Stromal cell of bone marrow (primary cell): ENCODE data around the gene NUBP2.
"Not testable (repeated sequence)": the region's sequence is repeated elsewhere in the genome, so short reads cannot be mapped to it uniquely, and the experiment has no call there.

ENCODE experiments used
- DNase-seq: peaks from one replicate; pipeline ENCODE4 v3.0.0-alpha.2; 2012; ENCODE audit warnings: low read depth

The NUBP2 gene

DNA sequence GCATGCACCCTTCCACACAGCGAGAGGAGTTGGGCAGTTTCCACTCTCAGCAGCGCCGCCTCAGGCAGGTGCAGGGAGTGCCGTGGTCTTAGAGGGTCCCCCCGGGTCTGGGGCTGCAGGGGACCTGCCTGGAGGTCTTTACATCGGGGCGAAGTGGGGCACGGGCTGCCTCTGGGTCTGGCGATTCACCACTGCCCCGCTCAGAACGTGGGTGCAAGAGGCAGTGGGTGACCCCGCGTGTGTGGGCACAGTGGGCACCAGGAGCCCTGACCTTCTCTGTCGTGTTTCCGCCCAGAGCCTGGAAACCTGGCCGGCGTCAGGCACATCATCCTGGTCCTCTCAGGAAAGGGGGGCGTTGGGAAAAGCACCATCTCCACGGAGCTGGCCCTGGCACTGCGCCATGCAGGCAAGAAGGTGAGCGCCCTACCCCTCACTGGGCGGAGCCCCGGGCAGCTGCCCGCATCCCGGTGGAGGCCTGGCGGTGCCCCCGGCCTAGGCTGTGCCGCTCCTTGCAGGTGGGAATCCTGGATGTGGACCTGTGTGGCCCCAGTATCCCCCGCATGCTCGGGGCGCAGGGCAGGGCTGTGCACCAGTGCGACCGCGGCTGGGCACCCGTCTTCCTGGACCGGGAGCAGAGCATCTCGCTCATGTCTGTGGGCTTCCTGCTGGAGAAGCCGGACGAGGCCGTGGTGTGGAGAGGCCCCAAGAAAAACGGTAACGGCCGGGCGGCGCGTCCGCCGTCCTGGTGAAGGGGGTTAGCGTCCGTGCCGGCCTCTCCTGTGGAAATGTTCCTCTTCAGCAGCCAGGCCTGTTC is 3.7 kb downstream of the NUBP2 start:
- DNase-seq, result no peak

DNA sequence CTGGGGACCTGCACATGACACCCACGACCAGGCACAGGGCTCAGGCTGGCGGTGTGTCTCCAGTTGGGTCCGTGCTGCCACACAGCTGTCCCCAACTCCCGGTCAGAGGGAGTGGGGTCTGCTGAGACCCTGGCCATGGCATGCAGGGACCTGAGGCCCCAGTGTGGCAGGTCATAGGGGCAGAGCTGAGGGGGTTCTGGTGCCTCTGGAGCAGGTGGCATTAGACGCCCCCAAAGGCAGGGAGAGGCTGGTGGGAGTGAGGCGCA is 4.2 kb downstream of the NUBP2 start:
- no peak for DNase-seq

DNA sequence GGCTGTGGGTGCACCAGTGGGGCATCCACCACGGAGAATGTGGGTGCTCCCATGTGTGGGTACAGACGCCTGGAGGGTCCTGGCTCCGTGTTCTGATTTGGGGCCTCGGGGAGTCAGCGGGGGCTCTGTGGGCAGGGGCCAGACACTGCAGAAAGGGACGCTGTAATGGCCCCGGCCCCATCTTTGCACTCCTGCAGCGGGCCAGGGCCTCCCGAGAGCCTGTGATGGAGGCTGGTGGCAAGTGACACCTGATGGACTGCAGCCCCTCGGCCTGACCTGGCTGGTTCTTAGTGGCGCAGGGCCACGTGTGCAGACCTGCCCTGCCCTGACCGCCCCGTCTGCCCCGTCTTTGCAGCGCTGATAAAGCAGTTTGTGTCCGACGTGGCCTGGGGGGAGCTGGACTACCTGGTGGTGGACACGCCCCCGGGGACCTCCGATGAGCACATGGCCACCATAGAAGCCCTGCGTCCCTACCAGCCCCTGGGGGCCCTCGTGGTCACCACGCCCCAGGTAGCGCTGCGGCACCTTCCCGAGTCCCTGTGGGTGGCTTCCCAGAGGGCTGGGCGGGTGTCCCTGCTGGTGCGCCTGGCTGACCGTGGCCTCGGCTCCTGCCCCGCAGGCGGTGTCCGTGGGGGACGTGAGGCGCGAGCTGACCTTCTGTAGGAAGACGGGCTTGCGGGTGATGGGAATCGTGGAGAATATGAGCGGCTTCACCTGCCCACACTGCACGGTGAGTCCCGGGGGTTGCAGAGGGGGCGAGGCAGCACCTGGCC is 4.7 kb downstream of the NUBP2 start:
- DNase-seq, result no peak

DNA sequence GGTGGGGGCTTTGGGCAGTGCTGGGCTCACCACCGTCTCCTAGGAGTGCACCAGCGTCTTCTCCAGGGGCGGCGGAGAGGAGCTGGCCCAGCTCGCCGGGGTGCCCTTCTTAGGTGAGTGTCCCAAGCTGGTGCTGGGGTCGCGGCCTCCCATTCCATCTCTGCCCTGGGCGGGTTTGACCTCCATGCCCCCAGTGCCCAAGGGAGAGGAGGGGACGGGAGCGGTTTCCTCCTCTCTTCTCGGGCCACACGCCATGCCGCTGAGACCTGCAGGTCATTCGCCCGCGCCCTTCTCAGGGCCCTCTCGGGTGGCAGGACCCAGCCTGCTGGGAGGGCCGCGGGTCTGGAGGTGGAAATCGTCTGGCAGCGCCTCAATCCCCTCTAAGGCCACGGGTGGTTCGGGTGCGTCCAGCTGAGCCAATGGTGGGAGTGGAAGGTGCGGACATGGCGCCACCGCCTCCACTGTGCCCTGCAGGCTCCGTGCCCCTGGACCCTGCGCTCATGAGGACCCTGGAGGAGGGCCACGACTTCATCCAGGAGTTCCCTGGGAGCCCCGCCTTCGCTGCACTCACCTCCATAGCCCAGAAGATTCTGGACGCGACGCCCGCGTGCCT is 5.4 kb downstream of the NUBP2 start:
- no peak for DNase-seq

DNA sequence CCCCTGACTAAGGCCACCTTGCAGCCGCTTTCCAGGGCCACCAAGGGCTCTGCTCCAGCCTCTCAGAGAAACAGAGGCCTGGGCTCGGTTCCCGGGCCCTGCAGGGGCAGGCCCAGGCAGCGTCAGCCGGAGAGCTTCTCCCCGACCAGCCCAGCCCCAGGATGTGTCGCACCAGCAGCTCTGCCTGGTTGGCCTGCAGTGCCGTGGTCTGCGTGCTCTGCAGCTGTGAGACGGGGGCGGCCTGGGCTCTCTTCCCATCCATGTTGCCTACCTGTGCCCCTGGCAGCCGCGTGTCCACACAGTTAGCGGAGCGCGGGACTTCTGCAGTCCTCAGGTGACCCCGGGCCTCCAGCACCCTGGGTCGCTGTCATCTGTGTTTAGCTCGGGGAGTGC is 5.9 kb downstream of the NUBP2 start:
- no peak for DNase-seq

DNA sequence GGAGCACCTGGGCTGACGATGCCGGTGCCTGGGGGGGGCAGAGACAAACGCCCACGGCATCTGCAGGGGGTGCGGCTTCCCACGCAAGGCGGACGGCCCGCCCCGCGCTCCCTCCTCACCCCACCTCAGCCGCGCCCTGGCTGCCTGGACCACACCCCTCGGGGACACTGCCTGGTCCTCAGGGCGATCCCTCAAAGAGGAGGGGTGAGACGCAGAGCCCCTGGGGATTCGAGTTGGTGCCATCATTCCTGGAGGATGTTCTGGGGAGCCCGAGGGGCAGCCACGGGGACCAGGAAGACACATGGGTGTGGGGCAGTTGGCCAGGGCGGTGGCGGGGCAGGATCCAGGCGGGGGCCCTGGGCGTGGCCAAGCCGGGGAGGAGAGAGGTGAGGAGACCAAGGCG is 6.9 kb downstream of the NUBP2 start:
- no peak for DNase-seq

DNA sequence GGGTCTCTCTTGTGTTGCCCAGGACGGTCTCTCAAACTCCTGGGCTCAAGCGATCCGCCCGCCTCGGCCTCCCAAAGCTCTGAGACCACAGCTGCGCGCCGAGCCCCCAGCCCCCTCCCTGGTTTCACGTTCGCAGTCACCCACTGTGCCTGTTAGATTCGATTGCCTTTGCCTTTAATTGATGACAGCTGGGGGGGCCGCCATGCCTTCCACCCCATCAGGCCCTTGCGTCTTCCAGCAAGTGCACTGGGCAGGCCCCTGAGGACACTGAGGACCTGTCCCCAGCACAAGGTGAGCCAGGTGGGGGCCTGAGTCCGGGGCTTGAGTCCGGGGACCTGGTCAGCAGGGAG is 7.5 kb downstream of the NUBP2 start:
- DNase-seq, result no peak

DNA sequence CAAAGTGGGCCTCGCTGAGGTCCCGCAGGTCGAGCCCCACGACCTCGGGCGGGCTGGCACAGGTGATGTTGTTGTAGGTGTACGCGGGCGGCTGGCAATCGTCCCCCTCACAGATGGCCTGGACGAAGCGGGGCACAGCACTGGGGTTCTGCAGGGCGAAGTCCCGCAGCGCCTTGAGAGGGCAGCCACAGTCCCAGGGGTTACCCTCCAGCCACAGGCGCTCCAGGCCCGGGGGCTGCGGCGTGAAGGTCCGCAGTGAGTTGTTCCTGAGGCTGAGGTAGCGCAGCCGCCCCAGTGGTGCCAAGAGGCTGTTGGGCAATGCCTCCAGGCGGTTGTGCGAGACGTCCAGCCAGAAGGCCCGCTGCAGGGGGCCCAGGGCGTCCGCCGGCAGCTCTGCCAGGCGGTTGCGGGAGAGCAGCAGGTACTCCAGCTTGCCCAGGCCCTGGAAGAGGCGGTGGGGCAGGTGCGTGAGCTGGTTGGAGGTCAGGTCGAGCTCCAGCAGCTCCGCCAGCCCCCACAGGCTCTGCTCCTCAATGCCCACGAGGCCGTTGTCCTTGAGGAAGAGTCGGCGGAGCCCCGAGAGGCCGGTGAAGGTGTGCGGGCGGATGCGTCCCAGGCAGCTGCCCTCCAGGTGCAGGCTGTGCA is 8.0 kb downstream of the NUBP2 start:
- DNase-seq, result no peak

DNA sequence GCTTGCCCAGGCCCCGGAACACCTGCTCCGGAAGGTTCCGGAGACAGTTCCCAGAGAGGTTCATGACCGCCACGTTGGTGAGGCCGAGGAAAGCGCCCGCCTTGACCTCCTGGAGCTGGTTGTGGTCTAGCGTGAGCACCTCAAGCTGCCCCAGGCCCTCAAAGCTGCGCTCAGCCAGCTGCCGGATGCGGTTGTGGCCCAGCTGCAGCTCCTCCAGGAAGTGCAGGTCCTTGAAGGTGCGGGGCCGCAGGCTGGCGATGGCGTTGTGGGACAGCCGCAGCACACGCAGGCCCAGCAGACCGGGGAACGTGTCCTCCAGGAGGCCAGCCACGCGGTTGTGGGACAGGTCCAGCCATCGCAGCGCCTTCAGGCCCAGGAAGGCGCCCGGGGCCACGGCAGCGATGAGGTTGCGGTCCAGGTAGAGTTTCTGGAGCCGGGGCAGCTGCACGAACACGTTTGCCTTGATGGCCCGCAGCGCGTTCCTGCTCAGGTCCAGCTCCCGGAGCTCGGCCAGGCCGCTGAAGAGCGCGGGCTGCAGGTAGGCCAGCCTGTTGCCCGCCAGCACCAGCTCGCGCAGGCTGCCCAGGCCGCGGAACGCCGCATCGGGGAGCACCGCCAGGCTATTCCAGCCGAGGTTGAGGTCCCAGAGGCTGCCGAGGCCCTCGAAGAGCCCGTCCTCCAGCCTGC is 8.6 kb downstream of the NUBP2 start:
- DNase-seq, result no peak

DNA sequence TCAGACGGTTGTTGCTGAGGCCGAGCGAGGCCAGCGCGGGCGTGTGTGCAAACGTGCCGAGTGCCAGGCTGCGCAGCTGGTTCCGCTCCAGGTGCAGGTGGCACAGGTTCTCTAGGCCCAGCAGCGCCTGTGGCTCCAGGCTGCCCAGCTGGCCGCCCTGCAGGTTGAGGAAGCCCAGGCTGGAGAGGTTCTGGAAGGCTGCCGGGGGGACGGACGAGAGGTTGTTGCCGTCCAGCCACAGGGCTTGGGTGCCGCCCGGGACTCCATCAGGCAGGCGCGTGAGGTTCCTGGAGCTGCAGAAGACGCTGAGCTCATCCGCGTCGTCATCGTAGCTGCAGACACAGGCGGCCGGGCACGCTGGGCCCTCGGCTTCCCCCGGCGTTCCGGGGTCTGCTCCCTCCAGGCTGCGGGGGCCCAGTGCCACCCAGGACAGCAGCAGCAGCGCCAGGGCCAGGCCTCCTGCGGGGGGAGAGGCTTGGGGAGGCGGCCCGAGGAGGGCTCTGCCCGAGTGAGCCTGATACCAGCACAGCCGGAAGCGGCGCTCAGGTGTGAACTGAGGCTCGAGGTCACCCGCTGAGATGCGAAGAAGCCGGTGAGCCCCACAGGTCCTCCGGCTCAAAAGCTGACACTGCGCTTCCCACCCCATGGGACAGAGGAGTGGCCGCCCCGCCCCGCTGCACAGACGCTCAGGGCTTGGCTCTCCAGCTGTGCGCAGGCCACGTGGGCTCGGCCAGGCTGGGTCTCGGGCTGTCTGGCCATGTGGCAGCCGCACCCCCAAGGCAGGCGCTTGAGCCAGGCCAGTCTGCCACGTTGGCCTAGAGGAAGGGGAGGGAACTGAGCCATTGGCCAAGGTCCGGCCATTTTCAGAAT is 9.4 kb downstream of the NUBP2 start:
- no peak for DNase-seq

DNA sequence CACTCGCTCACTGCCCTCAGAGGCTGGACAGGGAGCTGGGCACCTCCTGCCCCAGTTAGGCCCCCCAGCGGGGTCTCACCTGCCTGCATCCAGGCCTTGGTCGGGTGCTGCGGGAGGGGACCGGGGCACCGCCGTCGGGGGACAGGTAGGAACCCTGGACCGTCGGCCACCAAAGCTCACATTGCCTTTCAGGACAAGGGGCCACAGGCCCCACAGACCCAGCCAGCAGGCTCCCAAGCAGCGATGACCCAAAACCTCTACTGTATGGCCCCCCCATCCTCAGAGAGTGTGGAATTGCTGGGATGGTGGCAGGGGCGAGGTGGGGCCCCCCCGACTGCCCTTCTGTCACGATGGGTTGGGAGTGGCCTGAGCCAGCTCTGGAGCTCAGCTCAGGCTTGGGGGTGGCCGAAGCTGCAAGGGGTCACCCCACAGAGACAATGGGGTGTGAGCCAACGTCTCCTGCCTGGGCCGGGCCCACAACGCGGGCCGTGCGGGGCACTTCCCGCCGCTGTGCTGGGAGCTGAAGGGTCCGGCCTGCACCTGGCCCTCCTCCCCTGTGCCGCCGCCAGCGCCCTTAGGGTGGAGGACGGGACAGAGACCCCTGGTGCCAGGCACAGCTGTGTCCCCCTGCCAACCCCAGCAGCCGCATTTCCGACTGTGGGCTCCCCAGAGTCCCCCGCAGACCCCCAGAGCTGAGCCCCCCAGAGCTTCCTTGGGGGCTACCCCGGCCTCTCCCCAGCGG is 10.2 kb downstream of the NUBP2 start:
- DNase-seq, result no peak

DNA sequence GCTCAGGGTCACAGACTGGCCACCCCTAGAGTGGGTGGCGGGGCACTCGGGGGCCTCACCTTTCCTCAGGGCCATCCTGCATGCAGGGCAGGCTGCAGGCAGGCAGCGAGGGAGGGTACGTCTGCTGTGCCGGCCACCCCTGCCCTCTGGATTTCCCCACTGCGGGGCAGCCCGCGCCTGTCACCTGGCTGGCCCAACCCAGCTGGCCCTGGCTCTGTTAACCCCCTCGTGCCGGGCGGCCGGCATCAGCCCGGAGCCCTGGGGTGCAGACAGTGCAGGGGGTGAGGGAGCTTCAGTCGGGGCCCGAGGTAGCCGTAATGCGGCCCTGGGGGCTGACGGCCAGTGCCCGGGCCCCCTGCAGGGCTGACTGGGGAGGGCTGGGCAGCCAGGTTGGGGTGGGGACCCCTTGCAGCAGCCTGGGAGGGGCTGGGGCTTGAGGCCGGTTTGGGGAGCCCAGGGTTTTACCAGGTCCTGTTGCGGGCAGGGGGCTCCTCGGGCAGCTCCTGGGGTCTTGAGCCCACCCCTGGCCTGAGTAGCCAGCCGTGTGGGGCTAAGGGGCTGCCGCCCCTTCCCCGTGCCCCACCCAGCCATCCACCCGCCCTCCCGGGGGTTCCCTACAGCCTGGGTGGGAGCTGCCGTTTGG is 10.9 kb downstream of the NUBP2 start, which contains the start of gene IGFALS:
IGFALS (minus strand) TSS at position 128 of the 643 bp plus-strand sequence; CDS start at position 75, 53 bp downstream.
- no peak for DNase-seq

DNA sequence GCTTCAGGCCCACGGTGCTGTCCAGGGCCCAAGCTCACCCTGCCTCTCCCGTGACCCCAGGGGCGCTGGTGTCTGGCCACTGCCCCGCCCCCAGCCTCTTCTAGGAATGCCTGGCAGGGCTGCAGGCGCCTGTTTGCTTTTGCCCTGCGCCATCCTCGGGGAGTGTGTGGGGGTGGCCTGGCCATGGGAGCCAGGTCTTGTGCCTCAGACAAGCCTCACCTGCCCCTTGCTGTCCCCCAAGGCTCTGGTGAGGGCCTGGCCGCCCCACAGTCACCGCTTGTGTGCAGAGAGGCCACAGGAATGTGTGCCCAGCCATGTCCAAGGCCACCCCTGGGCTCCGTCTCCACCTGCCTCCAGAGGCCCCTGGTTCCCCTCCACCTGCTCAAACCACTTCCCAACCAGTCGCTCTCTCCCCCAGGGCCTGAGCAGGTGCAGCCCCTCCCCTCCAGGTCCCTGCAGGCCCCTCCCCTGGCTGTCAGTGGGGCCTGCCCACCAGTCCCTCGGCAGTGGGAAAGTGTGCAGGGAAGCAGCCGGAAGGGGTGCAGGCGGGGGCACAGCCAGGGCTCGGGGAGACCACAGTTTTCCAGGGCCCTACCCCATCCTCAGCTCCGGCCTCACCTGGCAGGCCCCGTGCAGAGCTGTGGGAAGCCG is 11.6 kb downstream of the NUBP2 start:
- no peak for DNase-seq

DNA sequence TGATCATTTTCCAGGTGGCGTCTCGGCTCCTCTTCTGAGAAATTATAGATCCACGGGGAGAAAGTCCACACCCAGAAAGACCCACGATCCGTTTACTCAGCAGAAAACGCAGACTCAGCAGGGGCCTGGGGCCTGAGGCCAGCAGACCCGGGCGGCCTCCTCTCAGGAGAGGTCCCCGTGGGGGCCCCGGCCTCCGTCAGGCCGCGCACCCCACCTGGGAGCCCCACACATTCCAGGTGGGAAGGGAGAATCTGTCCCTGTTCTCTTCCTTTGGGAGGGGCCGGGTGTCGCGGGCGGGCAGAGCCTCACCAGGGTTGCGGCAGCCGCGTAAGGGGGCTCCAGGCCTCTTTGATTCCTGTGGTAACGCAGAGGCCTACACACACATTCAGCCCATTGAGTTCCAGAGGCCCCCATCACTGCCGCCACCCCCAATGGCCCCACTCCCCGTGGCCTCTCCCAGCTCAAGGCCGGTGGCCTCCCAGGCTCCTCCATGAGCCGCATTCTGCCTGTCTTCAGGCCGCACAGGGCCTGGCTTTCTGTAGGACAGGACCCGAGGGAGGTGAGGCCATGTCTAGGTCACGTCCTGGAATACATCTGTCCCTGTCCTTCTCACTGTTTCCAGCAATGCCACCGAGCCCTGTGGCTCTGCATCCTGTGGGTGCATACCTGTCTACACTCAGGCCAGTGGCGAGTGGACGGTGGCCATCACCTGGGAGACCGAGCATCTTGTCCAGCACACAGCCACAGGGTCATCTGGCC is 12.3 kb downstream of the NUBP2 start:
- DNase-seq, result no peak

DNA sequence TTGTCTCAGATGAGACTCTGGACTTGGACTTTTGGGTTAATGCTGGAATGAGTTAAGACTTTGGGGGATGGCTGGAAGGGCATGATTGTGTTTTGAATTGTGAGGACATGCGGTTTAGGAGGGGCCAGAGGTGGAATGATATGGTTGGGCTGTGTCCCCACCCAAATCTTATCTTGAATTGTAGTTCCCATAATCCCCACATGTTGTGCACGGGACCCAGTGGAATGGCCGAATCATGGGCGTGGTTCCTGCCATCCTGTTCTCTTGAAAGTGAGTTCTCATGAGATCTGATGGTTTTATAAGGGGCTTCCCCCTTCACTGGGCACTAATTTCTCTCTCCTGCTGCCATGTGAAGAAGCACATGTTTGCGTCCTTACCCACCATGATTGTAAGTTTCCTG is 16.5 kb downstream of the NUBP2 start:
- DNase-seq, result not testable (repeated sequence)

DNA sequence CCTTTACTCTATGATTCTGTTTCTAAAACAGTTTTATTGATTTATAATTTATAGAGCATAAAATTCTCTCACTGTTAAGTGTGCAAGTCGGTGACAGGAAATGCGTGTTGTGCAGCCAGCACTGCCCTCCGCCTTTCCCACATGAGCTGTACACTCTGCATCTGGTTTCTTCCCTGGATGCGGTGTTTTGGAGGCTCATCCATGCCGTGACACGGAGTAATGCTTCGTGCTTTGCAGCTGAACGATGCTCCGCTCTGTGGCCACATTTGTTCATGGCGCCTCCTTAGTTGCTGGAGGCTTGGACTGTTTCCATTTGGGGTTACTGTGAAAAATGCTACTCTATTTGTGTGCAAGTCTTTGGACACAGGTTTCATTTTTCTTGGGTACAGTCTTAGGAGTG is 17.9 kb downstream of the NUBP2 start:
- DNase-seq, result no peak

DNA sequence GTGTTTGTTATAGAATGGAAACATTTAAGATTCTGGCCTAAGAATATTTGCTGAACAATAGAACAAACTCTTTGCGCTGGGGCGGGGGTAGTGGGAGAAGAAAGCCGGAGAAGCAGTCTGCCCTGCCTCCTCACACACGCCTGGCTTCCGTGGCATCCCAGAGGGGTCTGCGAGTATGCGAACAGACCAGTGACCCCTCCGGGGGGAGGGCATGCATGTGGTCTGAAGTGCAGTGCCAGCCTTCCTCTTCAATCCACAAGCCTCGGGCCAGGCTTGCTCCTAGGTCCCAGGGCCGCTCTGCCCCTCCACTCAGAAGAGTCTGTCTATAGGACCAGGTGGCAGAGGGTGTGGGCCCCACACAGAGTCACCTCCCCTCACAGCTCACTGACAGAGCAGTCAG is 24.9 kb downstream of the NUBP2 start:
- no peak for DNase-seq

DNA sequence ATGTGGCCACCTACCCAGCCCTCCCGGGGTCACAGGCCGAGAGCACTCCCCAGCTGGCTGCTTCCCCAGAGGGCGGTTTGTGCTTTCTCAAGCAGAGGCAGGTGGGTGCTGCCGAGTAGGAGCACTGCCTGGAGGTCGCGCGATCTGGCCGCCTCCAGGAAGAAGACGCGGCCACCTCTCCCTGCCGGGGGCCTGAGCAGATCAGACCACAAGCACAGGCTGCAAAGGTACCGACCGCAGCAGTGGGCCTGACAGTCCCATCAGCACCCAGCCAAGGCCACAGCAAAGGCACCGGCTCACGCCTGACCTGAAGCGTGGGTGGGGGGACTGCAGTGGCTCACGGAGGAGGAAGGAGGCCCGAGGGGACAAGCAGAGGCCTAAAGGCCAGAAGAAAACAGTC is 25.9 kb downstream of the NUBP2 start:
- no peak for DNase-seq

DNA sequence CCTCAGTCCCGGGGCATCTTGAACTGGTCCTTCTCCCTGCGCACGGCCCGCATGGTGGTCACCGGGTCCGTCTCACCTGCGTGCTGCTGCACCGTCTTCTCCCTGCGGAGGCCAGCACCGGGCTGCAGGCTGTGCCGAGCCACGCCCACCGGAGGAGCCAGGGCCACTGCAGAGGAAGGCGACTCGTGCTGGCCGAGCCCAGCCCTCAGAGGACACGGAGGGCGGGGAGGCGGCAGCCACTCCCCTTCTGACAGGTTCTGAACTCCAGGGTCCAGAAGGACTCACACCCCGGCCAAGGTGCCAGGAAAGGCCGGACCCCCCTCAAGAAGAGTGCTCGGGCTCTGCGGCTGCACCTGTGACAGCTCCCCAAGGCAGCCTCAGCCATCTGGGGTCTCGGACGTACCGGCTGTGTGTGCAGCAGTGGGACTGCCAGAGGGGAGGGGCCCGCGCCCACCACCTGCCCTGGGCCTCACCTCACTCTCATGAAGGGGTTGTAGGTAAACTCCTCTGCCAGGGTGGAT is 26.6 kb downstream of the NUBP2 start:
- no peak for DNase-seq
